ENCODE data around the gene DNAH17. TPM values are rescaled to one million over a fixed set of nuclear protein-coding genes. Genes with fewer than 3 reads are reported as not detected.
A peak's percentile ranks its signal among the peaks of the same experiment; 100 is the strongest.

Gene DNAH17
- total RNA-seq, 2 experiments from 2014 or later, result 0.26 to 0.33 TPM

DNA sequence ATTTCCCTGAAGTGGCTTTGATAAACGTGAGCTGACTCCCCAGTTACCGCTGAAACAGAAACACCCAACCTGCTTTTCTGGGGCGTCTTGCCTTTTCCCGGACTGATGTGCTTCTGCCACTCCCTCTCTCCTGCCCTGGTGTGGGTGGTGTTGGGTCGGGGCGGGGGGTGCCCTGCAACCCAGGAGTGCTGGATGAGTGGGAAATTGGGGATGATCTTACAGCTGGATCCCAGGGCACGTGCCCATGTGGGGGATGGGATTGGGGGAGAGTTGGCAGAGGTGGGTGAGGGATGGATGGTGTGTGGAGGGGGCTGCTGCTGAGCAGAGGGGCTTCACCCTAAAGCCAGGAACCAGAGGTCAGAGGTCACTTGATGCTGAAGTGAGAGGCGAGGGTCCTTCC, 170.3 kb downstream of the DNAH17 start:
- no peak overlapping the region for H3K27ac Mint-ChIP-seq
- H3K36me3 Mint-ChIP-seq, result peaks cover 8% of the 10 kb centered on the region
- no peaks in the 10 kb centered on the region for H3K9me3 Mint-ChIP-seq
- no peak for DNase-seq
- H3K27me3 Mint-ChIP-seq, result no peaks in the 10 kb centered on the region
- H3K4me3 Mint-ChIP-seq, result no peak overlapping the region
- peaks cover 21% of the 10 kb centered on the region for H3K4me1 Mint-ChIP-seq

DNA sequence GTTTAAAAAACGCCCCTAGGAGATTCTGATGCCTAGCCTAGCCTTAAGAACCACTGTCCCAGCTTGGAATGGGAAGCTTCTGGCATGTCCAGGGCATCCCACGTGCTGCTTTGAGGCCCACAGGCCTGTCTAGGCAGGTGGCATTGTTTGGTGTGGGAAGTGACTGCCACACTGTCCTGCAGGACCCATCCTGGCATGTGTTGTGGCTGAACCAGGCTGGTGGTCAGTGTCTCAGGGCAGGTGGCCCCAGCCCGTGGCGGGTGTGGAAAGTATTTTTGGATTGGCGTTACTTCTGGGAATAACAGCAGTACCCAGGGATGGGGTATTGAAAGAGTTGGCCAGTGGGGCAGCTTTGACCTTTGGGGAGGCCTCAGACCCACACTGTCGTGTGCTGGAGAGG, 170.8 kb downstream of the DNAH17 start:
- peaks cover 8% of the 10 kb centered on the region for H3K36me3 Mint-ChIP-seq
- H3K4me1 Mint-ChIP-seq, result peaks cover 21% of the 10 kb centered on the region
- H3K4me3 Mint-ChIP-seq, result no peak overlapping the region
- H3K9me3 Mint-ChIP-seq, result no peaks in the 10 kb centered on the region
- no peaks in the 10 kb centered on the region for H3K27me3 Mint-ChIP-seq
- no peak overlapping the region for H3K27ac Mint-ChIP-seq
- no peak for DNase-seq

DNA sequence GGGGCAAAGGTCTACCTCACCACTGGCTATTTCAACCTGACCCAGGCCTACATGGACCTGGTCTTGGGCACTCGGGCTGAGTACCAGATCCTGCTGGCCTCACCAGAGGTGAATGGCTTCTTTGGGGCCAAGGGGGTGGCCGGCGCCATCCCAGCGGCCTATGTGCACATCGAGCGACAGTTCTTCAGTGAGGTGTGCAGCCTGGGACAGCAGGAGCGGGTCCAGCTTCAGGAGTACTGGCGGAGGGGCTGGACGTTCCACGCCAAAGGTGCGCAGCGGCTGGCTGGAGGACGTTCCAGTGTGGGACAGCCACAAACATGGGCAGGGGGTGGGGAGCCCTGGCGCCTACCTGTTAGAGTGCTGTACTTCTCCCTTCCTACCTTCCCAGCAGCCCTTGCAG, 173.4 kb downstream of the DNAH17 start:
- Mint-ChIP-seq H3K27me3 (no peaks in the 10 kb centered on the region), H3K36me3 (peaks cover 16% of the 10 kb centered on the region), H3K9me3 (no peaks in the 10 kb centered on the region), H3K4me1 (peaks cover 16% of the 10 kb centered on the region), H3K4me3 (no peak overlapping the region), H3K27ac (no peak overlapping the region)
- DNase-seq, result no peak

DNA sequence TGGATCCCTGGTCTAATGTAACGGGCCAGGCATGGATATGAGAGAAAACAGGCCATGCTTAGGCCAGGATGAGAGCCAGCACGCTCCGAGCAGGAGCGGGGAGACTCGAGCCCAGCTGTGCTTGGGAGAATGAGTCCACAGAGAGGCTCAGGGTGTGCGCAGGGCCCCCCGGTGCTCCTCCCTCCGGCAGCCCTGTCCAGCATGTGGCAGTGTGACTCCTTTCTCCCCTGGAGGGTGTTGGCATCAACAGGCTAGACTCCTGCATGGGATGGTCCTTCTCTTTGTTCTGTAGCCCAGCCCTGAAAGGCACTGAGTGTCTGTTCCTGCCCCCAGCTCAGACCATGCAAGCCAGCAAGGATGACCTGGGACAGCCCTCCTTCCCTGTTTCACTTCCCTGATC, 175.3 kb downstream of the DNAH17 start:
- H3K4me1 Mint-ChIP-seq, result peaks cover 3% of the 10 kb centered on the region
- no peak overlapping the region for H3K27ac Mint-ChIP-seq
- no peaks in the 10 kb centered on the region for H3K27me3 Mint-ChIP-seq
- no peak overlapping the region for H3K4me3 Mint-ChIP-seq
- no peaks in the 10 kb centered on the region for H3K9me3 Mint-ChIP-seq
- DNase-seq, result no peak
- peaks cover 29% of the 10 kb centered on the region for H3K36me3 Mint-ChIP-seq

DNA sequence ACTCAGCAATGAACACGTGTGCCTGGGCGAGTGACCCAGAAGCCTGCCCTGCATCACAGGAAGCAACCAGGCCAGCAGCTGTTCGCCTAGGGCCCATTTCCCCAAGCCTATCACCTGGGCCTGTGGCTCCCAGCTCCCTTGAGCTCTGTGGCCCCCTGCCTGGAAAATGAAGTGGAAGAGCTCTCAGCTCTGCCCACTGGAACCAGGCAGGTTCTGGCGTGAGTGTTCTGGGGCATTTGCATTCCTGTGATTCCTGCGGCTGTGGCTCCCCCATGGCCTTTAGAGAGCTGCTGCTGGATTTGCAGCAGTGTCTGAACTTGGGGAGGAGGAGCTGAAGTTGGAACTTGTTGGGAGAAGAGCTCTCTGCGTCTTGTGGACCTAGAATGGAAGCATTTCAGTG, 175.9 kb downstream of the DNAH17 start:
- DNase-seq, result no peak
- Mint-ChIP-seq H3K4me3 (no peak overlapping the region), H3K36me3 (peaks cover 29% of the 10 kb centered on the region), H3K9me3 (no peaks in the 10 kb centered on the region), H3K27ac (peak overlapping the region; percentile 61), H3K27me3 (no peaks in the 10 kb centered on the region), H3K4me1 (peaks cover under 1% of the 10 kb centered on the region)

DNA sequence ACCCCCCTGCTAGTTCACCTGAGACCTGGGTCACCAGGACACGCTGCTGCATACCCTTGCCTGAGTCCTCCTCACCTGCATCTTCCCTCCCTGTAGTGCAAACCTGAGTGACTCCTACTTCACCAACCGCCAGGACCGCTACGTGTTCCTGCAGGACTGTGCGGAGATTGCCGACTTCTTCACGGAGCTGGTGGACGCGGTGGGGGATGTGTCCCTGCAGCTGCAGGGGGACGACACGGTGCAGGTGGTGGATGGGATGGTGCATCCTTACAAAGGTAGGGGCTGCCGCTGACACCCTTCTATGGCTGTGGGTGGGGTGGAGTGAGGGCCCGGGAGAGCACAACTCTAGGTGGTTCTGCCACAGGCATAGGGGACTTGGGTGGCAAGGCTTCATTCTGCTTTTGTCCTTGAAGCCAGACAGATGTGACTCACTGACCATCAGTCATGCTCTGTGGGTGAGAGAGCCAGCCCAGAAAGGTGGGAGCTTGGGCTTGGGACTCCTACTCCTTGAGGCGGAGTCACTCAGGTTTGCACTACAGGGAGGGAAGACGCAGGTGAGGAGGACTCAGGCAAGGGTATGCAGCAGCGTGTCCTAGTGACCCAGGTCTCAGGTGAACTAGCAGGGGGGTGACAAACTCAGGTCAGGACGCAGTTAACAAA, 176.5 kb downstream of the DNAH17 start:
- peak overlapping the region; percentile 45 for H3K27ac Mint-ChIP-seq

DNA sequence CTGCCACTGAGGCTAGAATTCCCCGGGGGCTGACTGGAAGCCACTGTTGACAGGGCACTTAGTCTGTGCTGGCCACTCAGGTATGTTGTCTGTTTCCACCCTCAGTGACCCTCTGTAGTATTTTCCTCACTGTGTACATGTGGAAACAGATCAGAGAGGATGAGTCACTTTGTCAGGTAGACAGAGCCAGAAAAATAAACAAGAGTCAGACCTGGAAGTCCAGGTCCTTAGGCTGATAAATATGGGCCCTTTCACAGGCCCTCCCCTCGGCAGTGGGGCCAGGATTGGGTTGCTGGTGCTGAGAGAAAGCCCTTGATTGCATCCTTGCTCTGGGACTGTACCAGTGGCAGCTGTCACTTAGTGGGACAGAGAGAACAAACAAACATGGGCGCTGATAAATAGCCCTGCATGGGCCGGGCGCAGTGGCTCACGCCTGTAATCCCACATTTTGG, 177.5 kb downstream of the DNAH17 start:
- no peak for DNase-seq
- no peaks in the 10 kb centered on the region for H3K4me1 Mint-ChIP-seq
- no peaks in the 10 kb centered on the region for H3K9me3 Mint-ChIP-seq
- no peak overlapping the region for H3K27ac Mint-ChIP-seq
- H3K27me3 Mint-ChIP-seq, result no peaks in the 10 kb centered on the region
- no peak overlapping the region for H3K4me3 Mint-ChIP-seq
- H3K36me3 Mint-ChIP-seq, result peaks cover 30% of the 10 kb centered on the region

More for the DNA sequence above, 176.5 kb downstream of the DNAH17 start:
- no peaks in the 10 kb centered on the region for H3K4me1 Mint-ChIP-seq
- H3K9me3 Mint-ChIP-seq, result no peaks in the 10 kb centered on the region
- H3K36me3 Mint-ChIP-seq, result peaks cover 33% of the 10 kb centered on the region
- DNase-seq, result no peak
- no peak overlapping the region for H3K4me3 Mint-ChIP-seq
- H3K27me3 Mint-ChIP-seq, result no peaks in the 10 kb centered on the region

DNA sequence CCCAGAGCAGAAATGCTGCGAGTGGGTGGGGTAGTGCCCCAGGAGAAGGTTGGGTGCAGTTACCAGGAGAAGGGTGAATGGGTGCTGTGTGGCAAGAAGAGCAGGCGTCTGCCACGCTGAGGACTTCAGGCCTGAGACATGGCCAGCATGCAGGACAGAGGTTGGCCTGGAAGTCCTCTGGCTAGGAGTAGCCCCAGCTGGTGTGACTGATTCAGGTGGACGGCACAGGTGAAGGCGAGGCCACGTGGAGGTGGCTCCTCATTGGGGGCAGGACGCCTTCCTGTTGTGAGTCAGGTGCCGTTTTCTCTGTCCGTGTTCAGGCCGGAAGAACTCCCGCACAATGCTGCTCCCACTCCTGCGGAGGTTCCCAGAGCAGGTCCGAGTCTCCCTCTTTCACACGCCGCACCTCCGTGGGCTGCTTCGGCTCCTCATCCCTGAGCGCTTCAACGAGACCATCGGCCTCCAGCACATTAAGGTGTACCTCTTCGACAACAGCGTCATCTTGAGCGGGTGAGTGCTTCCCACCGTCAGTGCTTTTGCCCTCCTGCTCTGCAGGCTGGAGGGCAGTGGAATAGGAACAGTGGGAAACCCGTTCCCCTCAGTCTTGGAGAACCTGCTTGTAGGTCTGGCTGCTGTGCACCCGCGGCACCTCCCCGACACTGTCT, 178.0 kb downstream of the DNAH17 start:
- H3K27ac Mint-ChIP-seq, result no peak overlapping the region
- no peaks in the 10 kb centered on the region for H3K27me3 Mint-ChIP-seq
- no peak for DNase-seq
- peaks cover 30% of the 10 kb centered on the region for H3K36me3 Mint-ChIP-seq
- H3K4me3 Mint-ChIP-seq, result no peak overlapping the region
- no peaks in the 10 kb centered on the region for H3K9me3 Mint-ChIP-seq
- H3K4me1 Mint-ChIP-seq, result peaks cover 1% of the 10 kb centered on the region

DNA sequence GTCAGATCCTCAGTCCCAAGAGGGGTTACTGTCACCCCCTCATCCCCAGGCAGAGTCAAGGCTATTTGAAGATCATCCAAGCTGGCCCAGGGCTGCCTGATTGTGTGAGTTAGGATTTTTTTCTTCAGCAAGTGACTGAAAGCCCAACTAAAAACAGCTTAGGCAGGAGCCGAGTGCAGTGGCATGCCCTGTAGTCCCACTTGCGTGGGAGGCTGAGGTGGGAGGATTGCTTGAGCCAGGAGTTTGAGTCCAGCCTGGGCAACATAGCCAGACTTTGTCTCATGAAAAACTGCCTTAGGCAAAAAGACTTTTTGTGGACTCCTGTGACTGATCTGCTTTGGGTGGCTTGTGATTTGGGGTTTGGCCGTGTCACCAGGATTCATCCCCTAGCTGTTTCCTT, 178.8 kb downstream of the DNAH17 start:
- Mint-ChIP-seq H3K4me1 (peaks cover 2% of the 10 kb centered on the region), H3K9me3 (no peaks in the 10 kb centered on the region), H3K36me3 (peaks cover 34% of the 10 kb centered on the region), H3K4me3 (no peak overlapping the region), H3K27me3 (no peaks in the 10 kb centered on the region), H3K27ac (no peak overlapping the region)
- no peak for DNase-seq

DNA sequence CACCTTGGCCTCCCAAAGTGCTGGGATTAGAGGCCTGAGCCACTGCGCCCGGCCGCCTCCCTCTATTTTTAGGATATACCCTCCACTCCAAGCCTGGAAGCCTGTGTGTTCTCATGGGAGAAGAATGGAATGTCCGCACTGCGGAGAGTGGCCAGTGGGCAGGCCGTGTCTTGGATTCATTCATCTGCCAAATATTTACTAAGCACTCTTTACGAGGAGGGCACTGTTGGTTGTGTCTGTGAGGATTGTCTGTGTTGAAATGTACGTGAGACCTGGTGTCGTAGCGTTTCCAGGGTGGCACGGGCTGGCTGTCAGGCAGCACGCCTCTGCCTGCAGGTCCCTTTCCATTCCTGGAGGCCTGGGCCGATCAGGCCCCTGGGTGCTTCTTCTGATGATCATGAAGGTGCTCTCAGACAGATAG, 179.5 kb downstream of the DNAH17 start:
- Mint-ChIP-seq H3K4me1 (peaks cover 2% of the 10 kb centered on the region), H3K36me3 (peaks cover 34% of the 10 kb centered on the region), H3K4me3 (no peak overlapping the region), H3K27me3 (no peaks in the 10 kb centered on the region), H3K27ac (no peak overlapping the region), H3K9me3 (no peaks in the 10 kb centered on the region)
- DNase-seq, result no peak

DNA sequence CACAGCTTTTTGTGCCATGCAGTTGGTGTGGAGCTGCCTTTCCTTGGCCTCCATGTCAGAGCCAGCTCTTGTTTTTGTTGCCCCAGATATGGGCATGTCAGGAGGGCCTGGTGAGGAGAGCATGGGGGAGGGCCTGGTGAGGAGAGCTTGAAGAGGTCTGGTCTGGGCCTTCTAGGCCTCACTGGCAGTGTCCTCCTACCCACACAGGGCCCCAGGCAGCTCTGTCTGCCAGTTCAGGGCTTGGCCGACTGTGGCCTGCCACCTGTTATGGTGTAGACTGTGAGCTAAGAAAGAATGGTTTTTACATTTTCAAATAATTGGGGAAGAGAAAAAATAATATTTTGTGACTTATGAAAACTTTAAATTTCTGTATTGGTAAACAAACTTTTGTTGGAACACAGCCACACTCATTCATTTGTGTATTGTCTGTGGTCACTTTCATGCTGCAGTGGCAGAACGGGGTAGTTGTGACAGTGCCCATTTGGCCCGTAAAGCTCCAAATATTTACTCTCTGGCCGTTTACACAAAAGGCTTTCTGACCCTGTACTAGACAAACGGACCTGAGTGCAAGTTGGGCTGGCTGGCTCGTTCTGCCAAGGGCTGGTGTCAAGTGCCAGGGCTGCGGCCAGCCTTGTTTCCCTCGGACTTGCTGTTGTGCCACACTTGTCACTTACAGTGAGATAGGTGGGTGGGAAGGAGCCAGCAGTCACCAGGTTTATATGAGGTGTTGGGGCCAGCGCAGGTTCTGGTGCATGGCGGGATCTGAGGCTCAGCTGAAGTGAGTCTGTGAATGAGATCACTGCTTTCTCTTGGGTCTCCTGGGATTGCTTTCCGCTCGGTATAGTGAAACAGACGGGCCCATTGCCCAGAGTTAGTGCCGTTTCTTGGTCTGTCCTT, 180.5 kb downstream of the DNAH17 start:
- Mint-ChIP-seq H3K4me1 (peaks cover 5% of the 10 kb centered on the region), H3K27me3 (no peaks in the 10 kb centered on the region), H3K36me3 (peaks cover 34% of the 10 kb centered on the region), H3K4me3 (no peak overlapping the region), H3K27ac (no peak overlapping the region), H3K9me3 (no peaks in the 10 kb centered on the region)
- DNase-seq, result no peak

DNA sequence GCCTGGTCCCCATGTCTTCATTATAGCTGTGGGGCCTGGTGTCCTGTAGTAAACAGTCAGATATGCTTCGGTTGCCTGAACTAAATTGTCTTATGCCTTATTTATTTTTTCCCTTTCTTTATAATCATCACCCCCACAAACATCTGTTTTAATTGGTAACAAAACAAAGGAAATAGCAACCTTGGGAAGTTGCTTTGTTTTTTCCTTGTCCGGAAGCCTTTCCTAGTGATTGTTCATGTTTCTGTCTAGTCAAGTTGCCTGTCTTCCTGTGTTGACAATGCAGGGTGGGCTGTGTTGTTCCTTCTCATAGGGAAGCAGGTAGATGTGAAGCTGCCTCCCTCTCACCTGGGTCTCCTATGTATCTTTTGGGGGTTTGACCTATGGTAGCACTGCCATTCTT, 182.0 kb downstream of the DNAH17 start:
- peaks cover 14% of the 10 kb centered on the region for H3K4me1 Mint-ChIP-seq
- H3K27ac Mint-ChIP-seq, result no peak overlapping the region
- no peaks in the 10 kb centered on the region for H3K27me3 Mint-ChIP-seq
- H3K9me3 Mint-ChIP-seq, result no peaks in the 10 kb centered on the region
- no peak overlapping the region for H3K4me3 Mint-ChIP-seq
- DNase-seq, result no peak
- peaks cover 35% of the 10 kb centered on the region for H3K36me3 Mint-ChIP-seq

DNA sequence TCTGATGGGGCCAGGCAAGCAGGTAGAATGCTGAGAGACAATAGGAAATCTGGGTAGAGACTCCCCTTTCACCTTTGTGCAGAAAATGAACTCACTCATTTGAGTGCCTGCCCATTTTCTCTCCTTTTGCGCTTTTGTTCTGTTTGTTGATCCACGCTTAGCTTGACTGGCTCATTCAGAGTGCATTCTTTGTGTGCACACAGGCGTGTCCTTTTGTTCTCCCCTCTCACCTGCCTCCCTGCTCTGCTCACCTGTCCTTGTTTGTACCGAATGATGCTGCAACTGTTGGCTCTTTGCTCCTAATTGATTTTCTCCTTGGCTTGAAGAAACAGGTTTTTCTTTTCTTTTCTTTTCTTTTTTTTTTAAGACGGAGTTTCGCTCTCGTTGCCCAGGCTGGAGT, 183.0 kb downstream of the DNAH17 start:
- Mint-ChIP-seq H3K9me3 (no peaks in the 10 kb centered on the region), H3K36me3 (peaks cover 31% of the 10 kb centered on the region), H3K27me3 (no peaks in the 10 kb centered on the region), H3K27ac (no peak overlapping the region), H3K4me3 (no peak overlapping the region), H3K4me1 (peaks cover 17% of the 10 kb centered on the region)
- no peak for DNase-seq

DNA sequence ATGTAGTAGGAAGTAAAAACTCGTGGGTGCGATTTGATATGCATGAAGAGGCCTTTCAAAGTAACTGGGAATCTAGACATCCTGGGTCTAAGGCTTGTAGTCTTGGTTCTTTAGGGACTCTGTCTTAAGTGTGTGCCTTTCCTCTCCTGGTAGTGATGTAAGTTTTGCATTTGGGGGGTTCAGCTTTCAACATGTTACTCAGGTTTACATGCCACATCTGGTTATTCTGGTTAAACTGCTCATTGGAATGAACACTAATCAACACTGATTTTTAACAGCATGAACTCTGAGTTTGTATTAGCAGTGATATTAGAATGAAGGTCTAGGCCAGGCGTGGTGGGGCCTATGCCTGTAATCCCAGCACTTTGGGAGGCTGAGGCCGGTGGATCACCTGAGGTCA, 183.6 kb downstream of the DNAH17 start:
- DNase-seq, result no peak
- no peak overlapping the region for H3K27ac Mint-ChIP-seq
- no peak overlapping the region for H3K4me3 Mint-ChIP-seq
- no peaks in the 10 kb centered on the region for H3K9me3 Mint-ChIP-seq
- no peaks in the 10 kb centered on the region for H3K27me3 Mint-ChIP-seq
- peaks cover 27% of the 10 kb centered on the region for H3K36me3 Mint-ChIP-seq
- H3K4me1 Mint-ChIP-seq, result peaks cover 22% of the 10 kb centered on the region

DNA sequence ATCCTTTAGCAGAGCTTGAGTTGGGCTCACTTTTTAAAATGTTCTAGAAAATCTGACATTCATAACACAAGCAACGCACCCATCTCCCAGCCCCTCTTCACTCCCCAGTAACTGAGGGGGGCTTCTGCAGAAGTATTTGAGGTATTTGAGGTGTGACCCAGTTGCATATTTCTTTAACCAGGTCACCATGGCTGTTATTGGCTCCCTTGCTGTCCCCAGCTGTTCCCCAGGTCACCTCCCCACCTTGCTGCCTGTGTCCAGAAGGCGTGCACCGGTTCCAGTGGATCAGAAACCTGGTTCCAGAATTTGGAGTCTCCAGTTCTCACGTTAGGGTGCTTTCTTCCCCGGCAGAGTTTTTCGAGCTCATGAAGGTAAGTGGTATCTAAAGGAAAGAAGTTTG, 184.9 kb downstream of the DNAH17 start:
- Mint-ChIP-seq H3K4me1 (peaks cover 31% of the 10 kb centered on the region), H3K36me3 (peaks cover 26% of the 10 kb centered on the region), H3K27me3 (no peaks in the 10 kb centered on the region), H3K9me3 (no peaks in the 10 kb centered on the region), H3K27ac (no peak overlapping the region), H3K4me3 (no peak overlapping the region)
- DNase-seq, result no peak
